Breast epithelium (tissue), 4 donors: ENCODE results near the gene TUSC7. TPM values are rescaled to one million over a fixed set of nuclear protein-coding genes. Genes with fewer than 3 reads are reported as not detected.

ENCODE experiments used
- DNase-seq, 2 donors: peaks; one replicate each; pipeline ENCODE4 v3.0.0-alpha.2; 2019; ENCODE audit warnings: low spot score in 2 of 2
- H3K27ac ChIP-seq, 2 donors: fragments of 200-600 bp; sonication (generic) in 1 of 2; one replicate each; pipeline ENCODE4 v1.5.1; 2016 to 2019; ENCODE audit warnings: mild to moderate bottlenecking in 1 of 2
- H3K27me3 ChIP-seq, 2 donors: fragments of 200-600 bp; sonication (generic) in 1 of 2; one replicate each; pipeline versions ENCODE4 v1.5.1 to v1.6.0; 2017 to 2019; ENCODE audit warnings: control low read depth in 1 of 2, mild to moderate bottlenecking in 1 of 2
- H3K36me3 ChIP-seq: fragments of 200-600 bp; one replicate; pipeline ENCODE4 v1.5.1; 2019
- H3K4me1 ChIP-seq, 2 donors: fragments of 200-600 bp; sonication (generic); one replicate each; pipeline ENCODE4 v1.5.1; 2016 to 2019; ENCODE audit warnings: control low read depth in 1 of 2
- H3K4me3 ChIP-seq, 3 donors: fragments of 200-600 bp; sonication (generic); 1 replicate in 2 of 3; 2 replicates in 1 of 3; pipeline ENCODE4 v1.5.1; 2016 to 2019; ENCODE audit warnings: mild to moderate bottlenecking in 3 of 3, moderate library complexity in 2 of 3
- H3K9me3 ChIP-seq, 2 donors: fragments of 200-600 bp; sonication (generic) in 1 of 2; one replicate each; pipeline ENCODE4 v1.5.1; 2016 to 2019; ENCODE audit warnings: control low read depth in 1 of 2
- CTCF ChIP-seq, 3 donors: fragments of 450-650 bp; IDR thresholded peaks; one replicate each; pipeline ENCODE4 v1.5.1; 2016 to 2017; ENCODE audit warnings: antibody characterized with exemption in 3 of 3, mild to moderate bottlenecking in 3 of 3, moderate library complexity in 3 of 3
- POLR2A ChIP-seq: fragments of 450-650 bp; IDR thresholded peaks from one replicate; pipeline ENCODE4 v1.6.1; 2016; ENCODE audit warnings: antibody characterized with exemption, mild to moderate bottlenecking, moderate library complexity
- POLR2AphosphoS5 ChIP-seq, 3 donors: sonication (generic); formaldehyde crosslinking; IDR thresholded peaks; one replicate each; pipeline ENCODE4 v1.6.1; 2017; ENCODE audit warnings: antibody characterized with exemption in 3 of 3
- intact Hi-C: fragments of 100-400 bp; cut with DNase I; formaldehyde crosslinking; loops from one replicate; pipeline ENCODE4 v1.15.1; 2023; ENCODE audit warnings: low total_unique reads
- total RNA-seq, 3 donors: library from RNA; depleted of rRNA; stranded (reverse); fragments of >200 nt; gene quantifications; one replicate each; pipeline ENCODE4 v1.1.0, GENCODE V29; 2016

TUSC7 gene
- total RNA-seq, 3 donors from 2014 or later, result not detected

DNA sequence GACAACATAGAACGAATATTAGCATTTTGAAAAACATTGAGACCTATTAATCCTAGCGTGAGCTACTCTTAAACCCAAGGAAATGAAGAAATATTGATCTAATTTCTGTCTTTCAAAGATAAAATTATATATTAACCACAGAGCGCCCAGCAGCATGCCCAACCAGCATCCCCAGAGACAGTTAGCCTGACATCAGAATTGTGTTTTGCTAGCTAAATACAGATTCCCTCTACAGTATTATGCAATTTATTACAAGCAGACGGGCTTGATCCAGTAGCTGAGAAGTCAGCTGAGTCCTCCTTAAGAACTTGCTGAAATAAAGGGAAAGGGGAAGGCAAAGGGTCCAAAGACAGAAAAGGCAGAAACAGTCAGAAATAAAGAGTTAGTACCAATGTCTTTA, 7.2 kb upstream of the TUSC7 start:
- no peaks in the 10 kb centered on the region for H3K9me3 ChIP-seq
- no peak for TF ChIP-seq CTCF (IDR thresholded peaks at IDR 0.05)
- H3K36me3 ChIP-seq, result no peaks in the 10 kb centered on the region
- H3K27ac ChIP-seq, result no peak overlapping the region
- DNase-seq, result no peak
- intact Hi-C loops, result no loop called here
- H3K4me1 ChIP-seq, result no peaks in the 10 kb centered on the region
- no peaks in the 10 kb centered on the region for H3K27me3 ChIP-seq
- H3K4me3 ChIP-seq, result no peak overlapping the region

DNA sequence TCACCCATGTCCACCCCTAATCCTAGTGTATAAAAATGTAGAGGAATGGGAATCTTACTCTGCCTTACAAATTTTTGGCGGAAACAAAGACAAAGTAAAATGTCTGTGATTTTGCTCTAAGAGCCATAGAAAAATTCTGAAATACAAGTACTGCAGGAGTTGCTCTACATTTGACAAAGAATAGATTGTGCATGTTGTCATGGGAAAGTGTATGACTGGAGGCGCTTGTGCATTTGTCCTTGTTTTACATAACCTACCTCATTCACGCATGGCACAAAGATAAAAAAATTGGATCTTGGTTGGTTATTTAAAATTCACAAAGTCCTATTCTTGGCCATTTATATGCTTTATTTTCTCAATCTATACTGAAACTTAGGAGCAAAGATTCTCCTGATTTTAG, 2.0 kb upstream of the TUSC7 start:
- Histone ChIP-seq H3K4me3 (no peak overlapping the region), H3K36me3 (no peaks in the 10 kb centered on the region), H3K4me1 (no peaks in the 10 kb centered on the region), H3K27me3 (no peaks in the 10 kb centered on the region), H3K9me3 (no peaks in the 10 kb centered on the region), H3K27ac (no peak overlapping the region)
- TF ChIP-seq POLR2A (no peak), CTCF (IDR thresholded peaks at IDR 0.05) (no peak), POLR2AphosphoS5 (IDR thresholded peaks at IDR 0.05) (no peak)
- intact Hi-C loops, result no loop called here
- no peak for DNase-seq

DNA sequence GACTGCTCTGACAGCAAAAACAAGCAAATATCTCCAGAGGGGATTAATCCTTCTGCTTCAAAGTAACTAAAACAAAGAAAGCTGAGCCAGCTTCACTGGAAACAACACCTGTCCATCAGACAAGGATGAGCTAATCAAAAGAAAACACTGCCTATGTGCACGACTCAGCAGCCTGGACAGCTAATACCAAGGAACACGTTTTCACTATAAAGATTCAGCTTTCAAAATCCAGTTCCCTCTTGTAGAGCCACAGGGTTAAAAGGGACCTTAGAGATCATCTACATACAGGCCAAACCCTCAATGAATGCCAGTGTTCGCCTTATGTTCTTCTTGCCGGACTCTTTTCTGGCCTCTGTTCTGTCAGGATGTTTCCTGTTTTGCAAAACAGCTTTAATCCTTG, 6.9 kb downstream of the TUSC7 start:
- no peak for TF ChIP-seq CTCF (IDR thresholded peaks at IDR 0.05)
- TF ChIP-seq POLR2AphosphoS5 (IDR thresholded peaks at IDR 0.05), result no peak
- no peak for TF ChIP-seq POLR2A
- Histone ChIP-seq H3K9me3 (no peaks in the 10 kb centered on the region), H3K27me3 (no peaks in the 10 kb centered on the region), H3K36me3 (no peaks in the 10 kb centered on the region), H3K4me3 (no peak overlapping the region), H3K27ac (no peak overlapping the region), H3K4me1 (no peaks in the 10 kb centered on the region)
- DNase-seq, result no peak
- intact Hi-C loops, result no loop called here

GRCh38 chr3:116717566-116717965, 8.0 kb downstream of the TUSC7 start:
- Histone ChIP-seq H3K27ac (no peak overlapping the region), H3K4me1 (no peaks in the 10 kb centered on the region), H3K4me3 (no peak overlapping the region), H3K9me3 (no peaks in the 10 kb centered on the region), H3K36me3 (no peaks in the 10 kb centered on the region), H3K27me3 (no peaks in the 10 kb centered on the region)
- intact Hi-C loops, result no loop called here
- TF ChIP-seq POLR2A (no peak), POLR2AphosphoS5 (IDR thresholded peaks at IDR 0.05) (no peak), CTCF (IDR thresholded peaks at IDR 0.05) (no peak)
- DNase-seq, result no peak

DNA sequence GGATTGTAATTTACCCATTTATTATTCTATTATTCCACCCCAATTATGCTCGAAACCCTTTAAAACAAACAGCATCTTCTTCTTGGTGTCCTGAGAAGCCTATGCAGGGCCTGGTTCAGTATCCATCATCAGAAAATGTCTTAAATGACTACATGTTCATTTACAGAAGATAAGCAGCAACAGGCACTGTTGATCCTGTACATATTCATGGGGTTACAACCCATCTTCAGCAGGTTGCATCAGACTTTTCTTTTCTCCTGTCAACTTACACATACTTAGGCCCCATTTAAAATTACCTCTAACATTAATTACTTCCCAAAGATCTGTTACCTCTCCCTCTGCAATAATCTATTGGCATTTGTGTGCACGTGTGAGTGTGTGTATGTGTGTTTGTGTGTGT, 18.9 kb downstream of the TUSC7 start:
- Histone ChIP-seq H3K4me3 (no peak overlapping the region), H3K36me3 (no peaks in the 10 kb centered on the region), H3K4me1 (no peaks in the 10 kb centered on the region), H3K27ac (no peak overlapping the region), H3K27me3 (no peaks in the 10 kb centered on the region), H3K9me3 (no peaks in the 10 kb centered on the region)
- TF ChIP-seq POLR2A (no peak), POLR2AphosphoS5 (IDR thresholded peaks at IDR 0.05) (no peak), CTCF (IDR thresholded peaks at IDR 0.05) (no peak)
- intact Hi-C loops, result no loop called here
- no peak for DNase-seq
